ENCODE data around the gene SPECC1. TPM values are rescaled to one million over a fixed set of nuclear protein-coding genes. Genes with fewer than 3 reads are reported as not detected.

Gene SPECC1
- total and polyA plus RNA-seq, 9 of the 15 experiments (the other 6 are each of a cell fraction or from before 2014, with no cell fraction given), result 2.4 to 19.6 (median 14.7) TPM

- TF ChIP-seq, protein P1, sequence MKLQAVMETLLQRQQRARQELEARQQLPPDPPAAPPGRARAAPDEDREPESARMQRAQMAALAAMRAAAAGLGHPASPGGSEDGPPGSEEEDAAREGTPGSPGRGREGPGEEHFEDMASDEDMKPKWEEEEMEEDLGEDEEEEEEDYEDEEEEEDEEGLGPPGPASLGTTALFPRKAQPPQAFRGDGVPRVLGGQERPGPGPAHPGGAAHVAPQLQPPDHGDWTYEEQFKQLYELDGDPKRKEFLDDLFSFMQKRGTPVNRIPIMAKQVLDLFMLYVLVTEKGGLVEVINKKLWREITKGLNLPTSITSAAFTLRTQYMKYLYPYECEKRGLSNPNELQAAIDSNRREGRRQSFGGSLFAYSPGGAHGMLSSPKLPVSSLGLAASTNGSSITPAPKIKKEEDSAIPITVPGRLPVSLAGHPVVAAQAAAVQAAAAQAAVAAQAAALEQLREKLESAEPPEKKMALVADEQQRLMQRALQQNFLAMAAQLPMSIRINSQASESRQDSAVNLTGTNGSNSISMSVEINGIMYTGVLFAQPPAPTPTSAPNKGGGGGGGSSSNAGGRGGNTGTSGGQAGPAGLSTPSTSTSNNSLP (IDR thresholded peaks at IDR 0.05; ENCODE audit: borderline replicate concordance, low read depth, low read length), result no peak
- no peak for TF ChIP-seq ASH1L (IDR thresholded peaks at IDR 0.05; ENCODE audit: borderline replicate concordance, low read depth, partially characterized antibody)
- no peak for TF ChIP-seq CREB3L1 (IDR thresholded peaks at IDR 0.05; ENCODE audit: borderline replicate concordance, low read depth)
- TF ChIP-seq MCM3 (IDR thresholded peaks at IDR 0.05), result no peak
- TF ChIP-seq RBM17 (IDR thresholded peaks at IDR 0.05; ENCODE audit: borderline replicate concordance, low read depth, low read length), result no peak
- no peak for TF ChIP-seq SOX6 (IDR thresholded peaks at IDR 0.05)
- TF ChIP-seq ILF3 (IDR thresholded peaks at IDR 0.05; ENCODE audit: borderline replicate concordance), result no peak
- TF ChIP-seq FOXJ3 (CRISPR knock-in tag; IDR thresholded peaks at IDR 0.05), result no peak
- no peak for TF ChIP-seq NFATC3 (IDR thresholded peaks at IDR 0.05)
Measured at GRCh38 chr17:19996086-19996485, 13.1 kb upstream of the SPECC1 start (continued).

GRCh38 chr17:19996502-19996901 is 12.7 kb upstream of the SPECC1 start:
- Histone ChIP-seq H3K4me2 (ENCODE audit: insufficient read depth, low read length) (no peak overlapping the region), H3K9ac (ENCODE audit: insufficient read depth in 1 of 2, low read depth in 2 of 2, low read length in 2 of 2) (no peak overlapping the region), H3K4me1 (replicated peaks in 1 of 2; ENCODE audit: control insufficient read depth in 2 of 2, insufficient read depth in 2 of 2, low read length in 2 of 2) (peaks cover 0 to 6% of the 10 kb centered on the region in 2 experiments; a peak in 3 of 5 replicates), H2AFZ (ENCODE audit: low read depth, low read length) (no peak overlapping the region), H3K27ac (ENCODE audit: extremely low read depth, low read depth, low read length) (no peak overlapping the region), H4K20me1 (replicated peaks; ENCODE audit: control insufficient read depth, insufficient read depth, low read length) (no peaks in the 10 kb centered on the region), H3K9me1 (ENCODE audit: control insufficient read depth, insufficient read depth, low read length) (no peaks in the 10 kb centered on the region), H3K79me2 (ENCODE audit: control insufficient read depth, insufficient read depth, low read length) (no peaks in the 10 kb centered on the region), H3K27me3 (ENCODE audit: control insufficient read depth in 2 of 2, insufficient read depth in 2 of 2, low read length in 2 of 2) (no peaks in the 10 kb centered on the region), H3K9me3 (replicated peaks; ENCODE audit: control insufficient read depth, insufficient read depth, low read depth, low read length) (no peaks in the 10 kb centered on the region), H3K4me3 (no peak overlapping the region), H3K36me3 (ENCODE audit: control insufficient read depth, insufficient read depth, low read length) (no peaks in the 10 kb centered on the region)
- ATAC-seq, result no peak
- ChIA-PET CTCF (ENCODE audit: low intra/inter-chr PET ratio) (no interaction called here), POLR2A (no interaction called here)
- DNase-seq (ENCODE audit: extremely low read depth in 1 of 4, low spot score in 3 of 4), result no peak
- in situ Hi-C loops (cut with MboI) (loop anchor here (10.0 kb wide), 1 partner anchor 318 kb away; no protein-coding TSS in a partner anchor), intact Hi-C loops (cut with micrococcal nuclease) (no loop called here)
- 39% methylated on average over 4 of the region's 5 CpGs for WGBS (ENCODE audit: insufficient coverage, low coverage, missing lambda C conversion rate)
- no peak for FAIRE-seq
- BruUV-seq (replicated peaks), result no TSS peak
- no peak for TF ChIP-seq ZNF695 (CRISPR knock-in tag; IDR thresholded peaks at IDR 0.05)
- no peak for TF ChIP-seq NR4A1 (CRISPR knock-in tag; IDR thresholded peaks at IDR 0.05)
- no peak for TF ChIP-seq NR4A1 (tag; IDR thresholded peaks at IDR 0.05)
- TF ChIP-seq RBM25 (IDR thresholded peaks at IDR 0.05; ENCODE audit: low read depth, low read length, severe bottlenecking), result no peak
- no peak for TF ChIP-seq BRD9 (IDR thresholded peaks at IDR 0.05; ENCODE audit: low read depth, partially characterized antibody)
- TF ChIP-seq ZBTB7A (IDR thresholded peaks at IDR 0.05; ENCODE audit: borderline replicate concordance, control insufficient read depth, low read depth, low read length), result no peak
